Stimulated activated CD8-positive, alpha-beta memory T cell treated with anti-CD3 and anti-CD28 coated beads, Interleukin-15, amount 100 ng/mL, for 24 hours (primary cell): ENCODE measurements around the gene CABLES1.
"Not testable (repeated sequence)": the region's sequence is repeated elsewhere in the genome, so short reads cannot be mapped to it uniquely, and the experiment has no call there.

Experiments used
- DNase-seq: peaks from one replicate; pipeline ENCODE4 v3.0.0-alpha.2; 2020; ENCODE audit warnings: low read depth

The CABLES1 gene

DNA sequence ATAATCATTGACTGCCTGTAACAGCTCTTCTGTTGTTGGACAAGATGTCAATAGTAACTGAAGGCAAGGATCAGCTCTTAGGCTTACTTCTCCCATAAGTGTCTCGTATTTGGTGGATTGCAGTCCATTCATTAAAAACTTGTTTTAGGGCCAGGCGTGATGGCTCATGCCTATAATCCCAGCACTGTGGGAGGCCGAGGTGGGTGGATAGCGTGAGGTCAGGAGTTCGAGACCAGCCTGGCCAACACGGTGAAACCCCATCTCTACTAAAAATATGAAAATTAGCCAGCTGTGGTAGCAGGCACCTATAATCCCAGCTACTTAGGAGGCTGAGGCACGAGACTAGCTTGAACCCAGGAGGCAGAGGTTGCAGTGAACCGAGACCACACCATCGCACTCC is 26.1 kb upstream of the CABLES1 start:
- DNase-seq = not testable (repeated sequence)

DNA sequence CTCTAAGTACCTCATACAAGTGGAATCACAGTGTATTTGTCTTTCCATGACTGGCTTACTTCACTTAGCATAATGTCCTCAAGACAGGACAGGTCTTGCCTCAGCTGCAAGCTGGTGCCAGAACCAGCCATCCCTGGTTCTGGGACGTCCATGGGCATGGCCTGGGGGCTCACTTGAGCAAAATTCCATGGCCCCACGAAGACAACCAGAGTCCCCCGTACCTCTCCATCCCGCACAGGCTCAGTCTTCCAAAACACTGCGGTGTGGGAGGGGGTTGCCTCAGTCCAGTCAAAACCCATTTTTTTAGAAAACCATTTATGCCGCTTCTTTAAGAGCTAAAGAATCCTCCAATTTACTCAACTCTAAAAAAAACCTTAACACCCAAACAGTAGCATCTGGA is 21.7 kb upstream of the CABLES1 start:
- DNase-seq = no peak

DNA sequence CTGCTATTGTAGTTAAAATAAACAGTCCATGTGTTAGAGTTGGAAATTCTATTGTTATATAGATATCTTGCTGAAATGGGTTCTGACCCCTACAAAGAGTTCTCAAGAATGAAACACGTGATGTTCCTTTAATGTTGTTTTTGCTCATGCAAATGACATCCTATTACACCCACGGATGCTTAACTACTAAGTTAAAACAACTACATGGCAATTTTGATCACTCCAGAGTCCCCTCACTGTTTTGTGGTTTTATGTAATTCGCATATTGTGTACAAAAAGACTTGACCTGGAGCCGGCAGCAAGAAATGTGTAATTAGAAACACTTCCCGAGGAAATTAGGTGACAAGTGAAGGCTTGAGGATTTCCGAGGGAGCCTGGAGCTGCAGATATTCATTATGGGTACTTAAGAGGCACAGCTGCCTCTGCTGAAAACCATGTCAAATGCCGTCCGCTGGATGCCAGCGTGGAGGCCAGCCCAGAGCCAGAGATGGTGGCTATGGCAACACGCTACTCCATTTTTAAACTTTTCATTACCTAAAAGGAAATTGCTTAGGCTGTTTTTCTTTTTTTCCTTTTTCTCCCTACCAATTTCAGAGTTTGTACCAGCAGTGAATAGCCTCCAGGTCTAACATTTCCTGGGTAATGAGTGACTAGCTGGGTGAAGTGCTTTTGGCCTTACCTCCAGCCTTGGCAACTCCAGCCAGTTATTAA is 21.0 kb upstream of the CABLES1 start:
- DNase-seq = no peak

DNA sequence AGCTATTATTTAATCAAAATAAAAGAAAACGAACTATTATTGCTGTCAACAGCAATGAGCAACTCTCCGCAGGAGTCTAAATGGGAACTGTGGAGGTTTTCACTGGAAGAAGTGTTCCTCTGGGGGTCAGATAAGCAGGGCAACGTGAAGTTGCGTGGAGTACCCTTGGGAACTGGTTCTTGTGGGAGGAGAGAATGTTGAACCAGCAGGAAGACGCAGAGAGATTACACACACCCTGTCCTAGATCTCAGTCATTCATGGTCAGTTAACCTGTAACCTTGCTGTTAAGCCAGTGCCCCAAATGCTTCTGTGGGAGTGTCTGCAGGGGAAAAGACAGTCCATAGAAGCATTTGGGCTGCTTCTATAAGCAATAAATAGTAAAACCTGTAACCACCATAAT is 20.4 kb upstream of the CABLES1 start:
- no peak for DNase-seq

DNA sequence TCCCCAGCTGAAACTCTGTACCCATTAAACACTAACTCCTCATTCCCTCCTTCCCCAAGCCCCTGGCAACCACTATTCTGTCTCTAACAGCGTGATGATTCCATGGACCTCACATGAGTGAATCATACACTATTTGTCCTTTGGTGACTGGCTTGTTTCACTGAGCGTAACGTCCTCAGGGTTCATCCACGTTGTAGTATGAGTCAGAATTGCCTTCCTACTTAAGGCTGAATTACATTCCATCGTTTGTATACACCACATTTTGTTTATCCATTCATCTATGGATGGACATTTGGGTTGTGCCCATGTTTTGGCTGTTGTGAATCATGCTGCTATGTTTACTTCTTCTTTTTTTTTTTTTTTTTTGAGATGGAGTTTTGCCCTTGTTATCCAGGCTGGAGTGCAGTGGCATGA is 19.6 kb upstream of the CABLES1 start:
- no peak for DNase-seq

DNA sequence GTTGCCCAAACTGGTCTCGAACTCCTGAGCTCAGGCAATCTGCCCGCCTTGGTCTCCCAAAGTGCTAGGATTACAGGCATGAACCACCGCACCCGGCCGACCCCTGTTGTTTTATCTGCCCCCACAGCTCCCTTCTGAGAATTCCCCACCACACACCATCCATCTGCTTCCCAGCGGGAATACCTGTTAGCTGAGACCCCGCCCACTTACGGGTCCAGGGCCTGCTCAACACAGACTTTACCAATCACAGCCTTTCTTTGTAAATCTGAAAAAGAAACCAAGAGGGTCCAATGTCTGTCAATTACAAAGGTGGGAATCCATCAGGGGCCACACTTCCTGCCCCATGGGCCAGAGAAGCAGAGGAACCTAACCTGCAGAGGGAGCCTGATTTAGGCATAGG is 14.2 kb upstream of the CABLES1 start:
- DNase-seq = no peak

DNA sequence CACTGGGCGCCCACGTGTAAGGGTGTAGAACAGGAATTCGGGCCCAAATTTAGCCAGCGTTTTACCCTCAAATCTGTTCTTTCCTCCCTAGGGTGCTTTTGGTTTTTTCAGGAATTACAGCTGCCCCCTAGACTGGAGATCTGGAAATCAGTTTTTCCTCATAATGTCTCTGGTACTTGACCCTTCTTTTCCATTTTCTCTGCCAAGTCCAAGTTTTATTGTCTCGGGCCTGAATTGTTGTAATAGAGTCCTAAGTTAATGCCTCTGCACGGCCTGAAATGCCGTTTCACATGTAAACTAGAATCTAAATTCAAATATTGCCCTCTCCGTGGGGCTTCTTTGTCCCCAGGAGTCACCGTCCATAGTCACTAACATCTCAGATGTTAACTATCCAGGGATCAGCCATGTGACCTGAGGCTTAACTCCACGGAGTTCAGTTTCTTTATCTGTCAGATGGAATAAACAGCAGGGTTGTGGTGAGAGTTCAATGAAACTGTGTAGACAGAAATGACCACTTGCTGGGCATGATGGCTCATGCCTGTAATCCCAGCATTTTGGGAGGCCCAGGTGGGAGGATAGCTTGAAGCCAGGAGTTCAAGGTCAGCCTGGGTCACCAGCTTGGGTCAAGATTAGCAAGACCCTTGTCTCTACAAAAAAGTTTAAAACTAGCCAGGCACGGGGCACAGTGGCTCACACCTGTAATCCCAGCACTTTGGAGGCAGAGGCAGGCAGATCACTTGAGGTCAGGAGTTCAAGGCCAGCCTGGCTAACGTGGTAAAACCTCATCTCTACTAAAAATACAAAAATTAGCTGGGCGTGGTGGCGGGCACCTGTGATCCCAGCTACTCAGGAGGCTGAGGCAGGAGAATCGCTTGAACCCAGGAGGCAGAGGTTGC is 12.7 kb upstream of the CABLES1 start:
- DNase-seq = no peak

DNA sequence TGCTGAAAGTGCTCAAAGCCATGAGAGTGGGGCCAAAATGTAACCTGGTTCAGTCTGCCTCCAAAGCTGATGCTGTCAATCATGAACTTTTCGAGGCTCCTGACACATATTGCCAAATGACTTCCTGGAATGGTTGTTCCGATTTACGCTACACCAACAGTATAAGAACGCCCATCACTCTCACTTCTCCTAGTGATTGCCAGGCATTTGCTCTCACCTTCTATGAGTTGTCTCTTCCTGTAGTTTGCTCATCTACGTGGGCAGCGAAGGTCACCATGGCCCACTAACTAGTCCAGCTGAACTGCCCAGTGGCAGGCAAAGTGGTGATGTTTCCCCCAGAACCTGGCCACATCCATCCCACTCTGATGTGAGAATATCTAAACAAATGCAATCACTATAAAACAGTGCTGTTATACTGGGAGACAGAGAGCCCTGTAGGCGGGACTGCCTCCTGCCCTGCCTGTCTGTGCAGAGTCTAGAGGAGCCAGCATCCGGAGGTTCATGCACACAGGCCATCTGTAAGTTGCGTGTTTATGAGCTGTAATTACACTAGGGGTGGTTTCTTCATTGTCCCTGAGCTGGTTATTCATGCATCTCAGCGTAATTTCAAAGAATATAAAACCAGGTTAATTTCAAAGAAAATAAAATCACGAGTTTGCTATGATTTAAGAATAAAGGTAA is 8.8 kb upstream of the CABLES1 start:
- DNase-seq = no peak

DNA sequence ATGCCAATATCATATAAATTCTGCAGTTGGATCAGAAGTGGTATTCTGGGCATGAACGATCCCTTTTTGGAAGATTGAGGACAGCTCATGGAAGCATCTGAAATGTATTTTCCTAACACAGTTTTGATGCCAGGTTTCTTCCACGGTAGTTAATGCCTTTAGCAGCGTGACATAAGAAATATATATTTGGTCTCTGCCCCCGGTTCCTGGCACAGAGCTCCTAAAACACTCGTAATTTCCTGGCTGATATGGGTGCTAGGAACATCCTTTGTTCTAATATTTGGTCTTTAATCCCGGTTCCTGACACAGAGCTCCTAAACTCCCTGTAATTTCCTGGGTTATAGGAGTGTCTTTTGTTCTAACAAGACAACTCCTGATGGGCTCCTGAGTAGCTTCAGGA is 8.2 kb upstream of the CABLES1 start:
- no peak for DNase-seq

DNA sequence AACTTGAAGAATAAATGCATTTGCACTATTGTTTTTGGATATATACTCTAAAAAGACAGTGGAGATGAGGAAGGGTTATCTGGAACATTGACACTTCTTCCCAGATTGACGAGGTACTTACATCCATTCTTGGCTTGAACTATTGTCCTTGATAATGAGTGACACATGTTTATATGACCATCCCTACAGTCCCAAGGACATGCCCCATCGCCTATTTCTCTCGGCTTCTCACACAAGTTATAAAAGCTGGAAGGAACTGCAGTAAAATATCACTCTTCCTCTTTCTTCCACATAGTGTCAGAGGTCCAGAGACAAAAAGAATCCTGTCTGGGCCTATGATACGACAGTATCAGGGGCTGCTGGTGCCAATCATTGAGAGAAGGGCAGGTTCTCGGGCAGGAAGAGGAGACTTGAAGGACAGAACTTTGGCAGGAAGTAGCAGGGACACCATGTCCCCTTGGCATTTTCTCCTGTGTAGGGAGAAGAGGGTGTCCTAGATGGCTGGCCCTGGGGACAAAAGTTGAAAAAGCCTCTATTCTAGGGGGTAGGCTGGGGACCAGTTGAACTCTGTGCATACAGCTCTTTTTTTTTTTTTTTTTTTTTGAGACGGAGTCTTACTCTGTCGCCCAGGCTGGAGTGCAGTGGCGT is 5.8 kb upstream of the CABLES1 start:
- DNase-seq = no peak

DNA sequence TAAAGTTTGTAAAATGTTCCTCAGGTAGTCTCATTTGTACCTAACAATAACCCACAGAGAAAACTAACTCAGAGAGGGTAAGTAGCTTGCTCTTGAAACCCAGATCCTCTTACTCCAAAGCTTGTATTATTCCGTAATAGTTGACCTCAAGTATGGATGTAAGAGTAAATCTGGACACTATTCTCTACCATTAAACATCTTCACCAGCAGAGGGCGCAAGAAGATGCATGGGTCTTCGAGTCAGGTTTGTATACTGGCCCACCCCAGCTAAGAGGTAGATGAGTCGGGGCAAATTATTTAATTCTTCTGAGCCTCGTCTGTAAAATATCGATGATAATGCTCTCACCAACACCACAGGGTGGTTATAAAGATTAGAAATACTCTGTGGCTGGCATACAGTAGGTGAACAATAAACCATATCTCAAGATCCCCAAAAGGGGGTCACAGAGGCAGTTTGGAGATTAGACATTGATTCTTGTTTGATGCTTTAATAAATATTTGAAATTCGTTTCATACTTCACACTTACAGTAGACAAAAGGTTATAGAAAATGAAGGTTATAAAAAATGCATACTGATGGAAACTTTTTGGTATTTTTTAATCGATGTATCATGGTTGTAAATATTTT is 3.5 kb upstream of the CABLES1 start:
- no peak for DNase-seq

DNA sequence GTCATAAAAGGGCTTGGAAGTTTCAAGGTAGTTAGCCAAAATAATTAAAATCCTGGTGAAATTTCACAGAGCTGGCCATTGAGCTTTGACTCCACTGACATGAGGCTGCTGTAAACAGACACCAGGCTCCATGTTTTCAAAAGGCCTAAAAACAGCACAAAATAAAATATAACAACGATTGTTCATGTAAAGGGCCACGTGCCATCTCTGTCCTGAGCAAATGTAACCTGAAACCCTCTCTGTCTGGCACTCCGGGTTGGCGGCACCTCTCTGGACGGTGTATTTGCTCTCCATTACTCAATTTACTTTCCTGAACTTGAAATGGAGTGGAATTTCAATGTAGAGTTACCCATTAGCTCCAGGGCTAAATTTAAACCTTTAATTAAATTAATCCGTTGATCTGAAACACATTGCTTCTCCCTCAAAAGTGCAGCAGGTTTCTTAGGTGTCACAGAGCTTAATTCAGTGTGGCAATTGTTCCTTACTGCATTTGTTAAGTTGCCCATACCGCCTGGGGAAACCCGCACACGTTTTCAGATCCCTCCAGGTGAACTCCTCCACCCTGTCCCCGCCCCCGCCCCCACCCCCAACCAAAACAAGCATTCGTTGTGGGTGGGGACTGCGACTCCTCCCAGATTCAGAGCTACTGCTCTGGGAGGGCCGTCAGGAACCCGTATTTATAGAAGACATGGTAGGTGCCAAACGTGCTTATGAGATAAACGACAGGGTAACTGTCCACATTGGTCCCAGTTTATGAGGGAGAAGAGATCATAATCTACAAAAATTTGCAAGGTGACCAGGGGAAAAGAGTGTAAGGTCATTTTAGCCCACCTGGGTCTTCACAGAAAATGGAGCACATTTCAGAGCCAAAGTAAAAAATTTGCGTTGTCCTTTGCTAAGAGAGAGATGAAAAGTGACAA is 1.2 kb upstream of the CABLES1 start:
- DNase-seq = no peak

DNA sequence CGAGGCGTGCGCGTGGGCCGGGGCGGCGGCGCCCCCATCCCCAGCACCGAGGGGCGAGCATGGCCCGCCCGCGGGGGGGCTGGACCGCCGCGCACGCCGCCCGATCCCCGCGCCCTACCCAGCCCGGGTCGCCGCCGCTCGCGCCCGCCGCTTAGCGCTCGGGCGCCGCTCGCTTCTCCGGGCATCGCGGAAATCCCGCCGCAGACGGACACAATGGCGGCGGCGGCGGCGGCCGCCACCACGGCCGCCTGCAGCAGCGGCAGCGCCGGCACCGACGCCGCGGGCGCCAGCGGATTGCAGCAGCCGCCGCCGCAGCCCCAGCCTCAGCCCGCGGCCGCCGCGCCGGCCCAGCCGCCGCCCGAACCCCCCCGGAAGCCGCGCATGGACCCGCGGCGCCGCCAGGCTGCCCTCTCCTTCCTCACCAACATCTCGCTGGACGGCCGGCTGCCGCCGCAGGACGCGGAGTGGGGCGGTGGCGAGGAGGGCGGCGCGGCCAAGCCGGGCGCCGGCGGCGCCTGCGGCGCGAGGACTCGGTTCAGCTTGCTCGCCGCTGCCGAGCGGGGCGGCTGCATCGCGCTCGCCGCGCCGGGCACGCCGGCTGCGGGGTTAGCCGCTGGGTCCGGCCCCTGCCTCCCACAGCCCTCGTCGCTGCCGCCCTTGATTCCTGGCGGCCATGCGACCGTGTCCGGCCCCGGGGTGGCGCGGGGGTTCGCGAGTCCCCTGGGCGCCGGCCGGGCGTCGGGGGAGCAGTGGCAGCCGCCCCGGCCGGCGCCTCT is 453 bp downstream of the CABLES1 start:
- no peak for DNase-seq

DNA sequence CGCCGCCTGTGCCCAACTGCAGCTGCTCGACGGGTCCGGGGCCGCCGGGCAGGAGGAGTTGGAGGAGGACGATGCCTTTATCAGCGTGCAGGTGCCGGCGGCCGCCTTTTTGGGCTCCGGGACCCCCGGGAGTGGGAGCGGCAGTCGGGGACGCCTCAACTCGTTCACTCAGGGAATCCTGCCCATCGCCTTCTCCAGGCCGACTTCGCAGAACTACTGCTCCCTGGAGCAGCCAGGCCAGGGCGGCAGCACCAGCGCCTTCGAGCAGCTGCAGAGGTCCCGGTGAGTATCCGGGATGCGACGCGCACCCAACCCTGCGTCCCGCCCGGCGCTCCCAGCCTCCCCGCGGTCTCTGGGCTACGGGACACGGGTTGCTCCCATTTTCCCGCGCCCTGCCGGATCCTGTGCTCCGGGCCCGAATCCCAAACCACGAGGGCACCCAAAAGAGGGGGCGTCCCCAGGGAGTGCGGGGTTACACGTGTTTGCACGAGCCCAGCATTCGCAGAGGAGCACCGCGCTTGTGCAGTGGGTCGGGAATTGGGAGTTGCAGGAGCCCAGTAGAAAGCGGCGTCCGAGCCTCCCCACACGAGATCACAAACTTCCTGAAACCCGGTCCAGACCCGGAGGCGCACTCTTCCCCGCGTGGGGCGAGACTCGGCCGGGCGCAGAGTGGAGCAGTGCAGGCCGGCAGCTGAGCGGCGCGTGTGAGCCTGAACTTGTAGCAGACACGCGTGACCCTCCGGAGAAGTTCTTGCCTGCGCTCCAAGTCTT is 1.2 kb downstream of the CABLES1 start:
- no peak for DNase-seq

DNA sequence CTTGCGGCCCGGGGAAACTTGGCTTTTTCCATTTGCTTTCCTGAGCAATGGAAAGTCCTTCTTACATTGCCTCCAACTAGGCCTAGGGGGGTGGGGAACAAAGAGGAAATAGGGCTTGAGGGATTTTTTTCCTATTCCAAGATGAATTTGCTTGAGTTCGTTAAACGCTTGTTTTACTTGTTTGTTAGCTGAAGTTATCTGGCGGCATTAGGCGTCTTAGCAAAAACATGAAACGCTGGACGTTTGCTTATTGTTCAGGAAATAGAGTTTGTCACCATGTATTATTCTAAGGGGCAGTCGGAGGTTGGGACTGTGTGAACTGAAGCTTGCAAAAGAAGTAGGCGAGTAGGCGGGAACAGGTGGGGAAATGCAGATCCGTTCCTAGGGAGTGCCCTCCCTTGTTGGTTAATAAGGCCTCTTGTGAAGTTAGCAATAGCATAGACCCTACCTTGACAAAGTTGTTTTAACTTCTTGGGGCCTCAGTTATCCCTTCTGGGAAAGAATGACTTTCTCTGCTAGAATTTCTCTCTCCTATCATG is 1.9 kb downstream of the CABLES1 start:
- DNase-seq = no peak

DNA sequence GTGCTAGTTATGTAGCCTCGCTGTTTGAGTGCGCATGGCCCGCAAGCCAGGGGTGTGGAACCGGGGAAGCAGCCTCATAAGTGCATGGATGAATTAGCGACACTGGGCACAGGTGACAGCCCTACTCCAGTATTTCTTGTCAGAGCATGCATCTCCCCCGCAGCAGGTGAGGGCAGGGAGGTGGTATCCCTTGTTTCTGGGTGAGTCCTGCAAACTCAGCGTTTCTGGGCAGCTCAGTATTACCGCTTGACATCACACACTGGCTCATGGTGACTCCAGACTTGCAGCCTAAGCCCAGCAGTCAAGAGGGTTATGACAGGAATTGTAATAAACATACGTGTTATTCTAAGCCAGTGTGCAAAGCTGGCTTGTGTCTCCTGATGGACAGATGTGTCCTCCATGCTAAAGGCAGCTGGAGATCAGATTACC is 2.5 kb downstream of the CABLES1 start:
- DNase-seq = no peak

DNA sequence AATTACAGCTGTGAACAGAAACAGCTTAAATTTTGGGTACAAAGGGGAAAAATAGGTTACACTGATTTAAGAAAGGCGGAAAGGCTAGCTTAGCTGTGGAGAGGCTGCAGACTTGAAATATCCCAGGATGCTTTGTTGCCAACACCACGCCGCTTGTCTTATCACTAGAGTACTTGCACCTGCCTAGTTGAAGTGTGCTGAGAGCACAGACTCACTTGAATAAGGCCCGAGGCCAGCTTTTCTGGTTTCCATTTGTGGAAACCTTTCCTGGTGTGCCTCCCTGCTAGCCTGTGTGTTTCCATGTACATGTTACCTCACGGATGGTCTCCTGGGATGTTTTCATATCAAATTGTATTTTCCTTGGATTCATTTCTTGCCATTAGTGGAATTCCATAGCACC is 3.2 kb downstream of the CABLES1 start:
- DNase-seq = no peak

DNA sequence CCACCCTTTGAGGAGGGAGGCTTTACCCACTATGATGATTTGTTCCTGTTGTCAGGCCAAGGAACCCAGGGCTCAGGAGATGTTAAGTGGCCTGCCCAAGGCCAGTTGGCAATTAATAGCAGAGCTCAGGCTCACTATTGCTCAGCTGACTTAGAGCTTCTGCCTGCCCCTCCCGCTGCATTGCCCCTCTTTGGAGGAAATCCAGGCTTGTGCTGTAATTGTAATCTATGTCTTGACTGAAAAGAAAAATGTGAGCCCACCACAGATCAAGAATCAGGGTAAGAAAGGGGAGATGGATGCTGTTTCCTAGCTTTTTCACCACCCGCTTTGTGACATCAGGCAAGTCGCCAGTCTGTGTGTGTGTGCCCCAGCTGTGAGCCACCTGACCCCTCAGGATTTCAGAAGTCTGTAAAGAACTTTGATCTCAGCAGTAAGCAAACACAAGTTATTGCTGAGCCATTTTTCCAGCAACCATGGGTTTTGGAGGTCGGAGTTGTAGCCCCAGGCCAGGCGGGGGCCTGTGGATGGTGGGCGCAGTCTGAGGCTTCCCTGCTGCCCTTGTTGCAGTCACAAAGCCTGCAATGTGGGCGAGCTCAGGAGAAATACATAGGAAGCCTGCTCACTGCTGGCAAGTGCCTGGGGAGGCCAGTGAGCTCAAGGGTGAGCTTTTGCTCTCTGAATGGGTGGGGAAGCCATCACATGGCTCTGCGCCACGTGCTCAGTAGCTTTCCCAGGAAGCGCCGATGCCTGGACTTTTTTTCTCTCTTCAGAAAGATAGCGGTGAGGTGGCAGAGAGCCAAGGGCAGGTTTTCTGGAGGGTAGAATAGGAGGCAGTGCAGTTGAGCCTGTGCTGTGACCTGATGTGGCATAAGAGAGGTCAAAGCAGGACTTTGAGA is 6.1 kb downstream of the CABLES1 start:
- DNase-seq = no peak
